HepG2 (cell line): Measurements from ENCODE around the gene SPAG9. TPM values are rescaled to one million over a fixed set of nuclear protein-coding genes. Genes with fewer than 3 reads are reported as not detected.

ENCODE experiments used
- ATAD3A ChIP-seq: sonication (generic); formaldehyde crosslinking; IDR thresholded peaks from 2 replicates; pipeline ENCODE4 v1.4.0; 2020; ENCODE audit warnings: missing genetic modification reagents
- ATF7-NPFF ChIP-seq: sonication (generic); formaldehyde crosslinking; IDR thresholded peaks from 2 replicates; pipeline ENCODE4 v1.8.1; 2023; ENCODE audit warnings: mild to moderate bottlenecking, low read depth, missing genetic modification reagents, moderate library complexity
- CEBPG ChIP-seq: IDR thresholded peaks from 2 replicates; pipeline ENCODE4 v1.6.1; 2016
- DDIT3 ChIP-seq: sonication (generic); formaldehyde crosslinking; IDR thresholded peaks from 2 replicates; pipeline ENCODE4 v1.4.0; 2020; ENCODE audit warnings: mild to moderate bottlenecking, missing genetic modification reagents
- HNRNPUL1 ChIP-seq: fragments of 200-400 bp; formaldehyde crosslinking; IDR thresholded peaks from 2 replicates; pipeline ENCODE4 v1.6.1; 2017; ENCODE audit warnings: low read depth, mild to moderate bottlenecking, low read length, moderate library complexity
- JARID2 ChIP-seq: sonication (generic); formaldehyde crosslinking; IDR thresholded peaks from 2 replicates; pipeline ENCODE4 v1.8.1; 2023; ENCODE audit warnings: missing genetic modification reagents, inconsistent platforms; ENCODE audit not compliant: insufficient replicate concordance
- ONECUT2 ChIP-seq: sonication (generic); formaldehyde crosslinking; IDR thresholded peaks from 2 replicates; pipeline ENCODE4 v1.4.0; 2020; ENCODE audit warnings: missing genetic modification reagents
- PHF21A ChIP-seq: sonication (generic); formaldehyde crosslinking; IDR thresholded peaks from 2 replicates; pipeline ENCODE4 v1.5.0; 2020; ENCODE audit warnings: mild to moderate bottlenecking, missing genetic modification reagents
- RAD21 ChIP-seq: fragments of 450-650 bp; formaldehyde crosslinking; IDR thresholded peaks from 2 replicates; pipeline ENCODE4 v1.5.0; 2020; ENCODE audit warnings: mild to moderate bottlenecking
- RBAK ChIP-seq: sonication (generic); formaldehyde crosslinking; IDR thresholded peaks from 2 replicates; pipeline ENCODE4 v1.5.1; 2020; ENCODE audit warnings: mild to moderate bottlenecking, missing genetic modification reagents
- SNAPC5 ChIP-seq: sonication (generic); formaldehyde crosslinking; IDR thresholded peaks from 2 replicates; pipeline ENCODE4 v1.8.1; 2023; ENCODE audit warnings: mild to moderate bottlenecking, missing genetic modification reagents, borderline replicate concordance
- SNRNP70 ChIP-seq: fragments of 200-400 bp; formaldehyde crosslinking; IDR thresholded peaks from 2 replicates; pipeline ENCODE4 v1.6.1; 2017; ENCODE audit warnings: mild to moderate bottlenecking, low read depth, low read length, moderate library complexity
- STAG1 ChIP-seq: sonication (generic); formaldehyde crosslinking; IDR thresholded peaks from 2 replicates; pipeline ENCODE4 v1.4.0; 2020; ENCODE audit warnings: missing genetic modification reagents
- ZFP62 ChIP-seq: sonication (generic); formaldehyde crosslinking; IDR thresholded peaks from 2 replicates; pipeline ENCODE4 v1.4.0; 2020; ENCODE audit warnings: missing genetic modification reagents
- ZNF256 ChIP-seq: sonication (generic); formaldehyde crosslinking; conservative IDR thresholded peaks from 2 replicates; pipeline ENCODE4 v1.4.0; 2020; ENCODE audit warnings: missing genetic modification reagents
- ZNF407 ChIP-seq: sonication (generic); formaldehyde crosslinking; IDR thresholded peaks from one replicate; pipeline ENCODE4 v1.5.1; 2020; ENCODE audit warnings: mild to moderate bottlenecking, missing genetic modification reagents; ENCODE audit errors: not compliant biosample characterization
- ZNF484 ChIP-seq: sonication (generic); formaldehyde crosslinking; IDR thresholded peaks from 2 replicates; pipeline ENCODE4 v1.5.1; 2020; ENCODE audit warnings: mild to moderate bottlenecking, low read depth, missing genetic modification reagents, borderline replicate concordance
- ZNF616 ChIP-seq: sonication (generic); formaldehyde crosslinking; IDR thresholded peaks from 2 replicates; pipeline ENCODE4 v1.5.0; 2020; ENCODE audit warnings: low read depth, mild to moderate bottlenecking, missing genetic modification reagents
- ZNF652 ChIP-seq: IDR thresholded peaks from 2 replicates; pipeline ENCODE4 v1.6.1; 2016; ENCODE audit warnings: low read depth, borderline replicate concordance
- ZNF7 ChIP-seq: IDR thresholded peaks from 2 replicates; pipeline ENCODE4 v1.6.1; 2016; ENCODE audit warnings: missing biosample characterization, missing genetic modification reagents
- ZNF768 ChIP-seq: sonication (generic); formaldehyde crosslinking; IDR thresholded peaks from 2 replicates; pipeline ENCODE4 v1.4.0; 2020; ENCODE audit warnings: missing genetic modification reagents
- ZNF850 ChIP-seq: sonication (generic); formaldehyde crosslinking; conservative IDR thresholded peaks from 2 replicates; pipeline ENCODE4 v1.9.0; 2021; ENCODE audit warnings: mild to moderate bottlenecking, missing genetic modification reagents
- ZNF883 ChIP-seq: sonication (generic); formaldehyde crosslinking; IDR thresholded peaks from 2 replicates; pipeline ENCODE4 v1.5.1; 2020; ENCODE audit warnings: mild to moderate bottlenecking, missing genetic modification reagents; ENCODE audit errors: not compliant biosample characterization
- polyA plus RNA-seq, 8 experiments: library from polyadenylated mRNA; depleted of rRNA in 3 of 8; stranded (reverse) in 7 of 8; unstranded in 1 of 8; fragments of >200 nt; fragmentation: Illumina TruSeq in 4 of 8; extraction: Trizol in 4 of 8; gene quantifications; 2 replicates each; pipeline versions ENCODE4 v1.2.1 to v1.2.3, GENCODE V29; 2011 to 2016; ENCODE audit warnings: low read depth in 4 of 8, missing spikeins in 1 of 8, mixed read lengths in 1 of 8; ENCODE audit not compliant: insufficient read depth in 1 of 8
- total RNA-seq, 5 experiments: library from RNA; depleted of rRNA; stranded (reverse); fragments of >200 nt; fragmentation: Illumina TruSeq; extraction: Trizol; gene quantifications; 2 replicates each; pipeline ENCODE4 v1.2.3, GENCODE V29; 2016; ENCODE audit warnings: low read depth in 1 of 5

The SPAG9 gene
- total and polyA plus RNA-seq, 2 of the 13 experiments (the other 11 are each of a cell fraction or from before 2014, with no cell fraction given), result 43.2 to 78.6 TPM

GRCh38 chr17:51121620-51122472 is 1.2 kb upstream of the SPAG9 start (continued):
- TF ChIP-seq ZNF407 (peak; percentile 23), ONECUT2 (CRISPR knock-in tag) (no peak), ZNF652 (CRISPR knock-in tag) (no peak; the same call in 1 of the 2 replicates), ZNF256 (CRISPR knock-in tag) (no peak), ATF7-NPFF (no peak), RBAK (CRISPR knock-in tag) (no peak), HNRNPUL1 (no peak), SNAPC5 (no peak), ZNF484 (CRISPR knock-in tag) (no peak), ZNF616 (CRISPR knock-in tag) (no peak), STAG1 (no peak), ATAD3A (no peak), DDIT3 (CRISPR knock-in tag) (no peak), RAD21 (CRISPR knock-in tag) (0 out of 2 replicates have a peak, but pooled peaks have one; percentile 11), ZFP62 (CRISPR knock-in tag) (no peak), JARID2 (CRISPR knock-in tag) (no peak), ZNF883 (CRISPR knock-in tag) (no peak), ZNF850 (CRISPR knock-in tag) (no peak), CEBPG (CRISPR knock-in tag) (peak; percentile 64), ZNF7 (CRISPR knock-in tag) (no peak), PHF21A (CRISPR knock-in tag) (0 out of 2 replicates have a peak, but pooled peaks have one; percentile 26), SNRNP70 (no peak), ZNF768 (no peak)
